Vagina (tissue), 2 donors: Measurements from ENCODE around the gene BPIFA3.

ENCODE experiments used
- CTCF ChIP-seq, 3 experiments: fragments of 450-650 bp in 2 of 3; fragments of 200-600 bp in 1 of 3; sonication (generic) in 1 of 3; IDR thresholded peaks; one replicate each; pipeline ENCODE4 v1.5.1; 2017 to 2019; ENCODE audit warnings: antibody characterized with exemption in 3 of 3, mild to moderate bottlenecking in 2 of 3, moderate library complexity in 2 of 3
- POLR2AphosphoS5 ChIP-seq, 2 donors: sonication (generic); formaldehyde crosslinking; IDR thresholded peaks; one replicate each; pipeline ENCODE4 v1.9.0; 2017; ENCODE audit warnings: antibody characterized with exemption in 2 of 2, mild to moderate bottlenecking in 2 of 2, low read depth in 1 of 2; ENCODE audit not compliant: insufficient read depth in 1 of 2

- TF ChIP-seq POLR2AphosphoS5 (IDR thresholded peaks at IDR 0.05; ENCODE audit: insufficient read depth in 1 of 2, low read depth in 1 of 2): no peak
- no peak for TF ChIP-seq CTCF (IDR thresholded peaks at IDR 0.05)
These were observed 20.8 kb downstream of the BPIFA3 start for GRCh38 chr20:33237989-33238388.
